Urothelium cell line (cell line): ENCODE data around the gene CCR4.
"Not testable (repeated sequence)": the region's sequence is repeated elsewhere in the genome, so short reads cannot be mapped to it uniquely, and the experiment has no call there.

Source experiments
- DNase-seq: peaks from one replicate; pipeline ENCODE4 v3.0.0; 2011; ENCODE audit warnings: low spot score, mixed read lengths
- FAIRE-seq: peaks from 2 replicates; lab custom pipeline; 2011; peaks lifted over from hg19 to GRCh38; lab: Jason Lieb, UNC

Gene CCR4

DNA sequence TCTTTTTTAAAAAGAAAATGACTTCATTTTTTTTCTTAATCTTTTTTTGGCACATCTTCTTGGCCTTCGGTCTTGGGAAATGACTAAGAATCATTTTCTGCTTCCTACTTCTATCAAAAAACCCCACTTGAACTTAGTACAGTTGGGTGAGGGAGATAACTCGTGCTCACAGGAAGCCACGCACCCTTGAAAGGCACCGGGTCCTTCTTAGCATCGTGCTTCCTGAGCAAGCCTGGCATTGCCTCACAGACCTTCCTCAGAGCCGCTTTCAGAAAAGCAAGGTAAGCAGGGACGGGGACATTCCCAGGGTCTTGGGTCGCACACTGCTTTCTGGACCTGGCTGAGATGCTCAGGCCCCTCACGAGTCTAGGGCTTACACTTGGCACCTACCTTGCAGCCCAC, at the start of gene CCR4:
CCR4 (plus strand) TSS at position 235 of the 402 bp plus-strand sequence. CDS start 1,779 bp downstream, outside the sequence.
- DNase-seq (no peak), FAIRE-seq (no peak)

DNA sequence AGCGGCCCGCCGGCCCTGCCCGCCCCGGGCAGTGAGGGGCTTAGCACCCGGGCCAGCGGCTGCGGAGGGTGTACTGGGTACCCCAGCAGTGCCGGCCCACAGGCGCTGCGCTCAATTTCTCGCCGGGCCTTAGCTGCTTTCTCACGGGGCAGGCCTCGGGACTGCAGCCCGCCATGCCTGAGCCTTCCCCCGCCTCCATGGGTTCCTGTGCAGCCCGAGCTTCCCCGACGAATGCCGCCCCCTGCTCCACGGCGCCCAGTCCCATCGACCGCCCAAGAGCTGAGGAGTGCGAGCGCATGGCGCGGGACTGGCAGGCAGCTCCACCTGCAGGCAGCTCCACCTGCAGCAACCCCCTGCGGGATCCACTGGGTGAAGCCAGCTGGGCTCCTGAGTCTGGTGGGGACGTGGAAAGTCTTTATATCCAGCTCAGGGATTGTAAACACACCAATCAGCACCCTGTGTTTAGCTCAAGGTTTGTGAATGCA, 48.5 kb upstream of the CCR4 start:
- not testable (repeated sequence) for FAIRE-seq, DNase-seq

DNA sequence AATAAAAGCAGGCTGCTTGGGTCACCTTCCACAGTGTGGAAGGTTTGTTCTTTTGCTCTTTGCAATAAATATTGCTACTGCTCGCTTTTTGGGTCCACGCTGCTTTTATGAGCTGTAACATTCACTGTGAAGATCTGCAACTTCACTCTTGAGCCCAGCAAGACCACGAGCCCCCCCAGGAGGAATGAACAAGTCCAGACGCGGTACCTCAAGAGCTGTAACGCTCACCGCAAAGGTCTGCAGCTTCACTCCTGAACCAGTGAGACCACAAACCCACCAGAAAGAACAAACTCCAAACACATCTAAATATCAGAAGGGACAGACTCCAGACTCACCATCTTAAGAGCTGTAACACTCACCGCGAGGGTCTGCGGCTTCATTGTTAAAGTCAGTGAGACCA, 47.5 kb upstream of the CCR4 start:
- DNase-seq (no peak), FAIRE-seq (no peak)

DNA sequence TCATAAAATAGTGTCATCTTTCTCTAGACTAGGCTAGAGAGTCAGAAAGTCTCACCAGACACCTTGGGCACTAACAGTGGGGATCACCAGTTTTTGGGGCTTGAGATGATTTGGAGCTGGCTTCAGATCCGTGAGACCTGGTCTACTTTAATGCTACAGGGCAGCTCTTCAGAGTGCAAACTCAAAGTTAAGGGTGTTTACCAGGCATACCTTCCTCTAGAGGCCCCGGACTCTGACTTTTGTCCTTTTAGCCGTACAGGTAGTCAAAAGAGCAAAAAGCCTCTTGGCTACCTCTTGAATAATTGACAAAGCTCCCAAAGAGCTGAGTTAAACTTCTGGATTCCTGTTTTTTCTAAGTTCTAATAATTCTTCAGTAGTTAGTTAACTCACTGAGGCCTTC, 41.4 kb upstream of the CCR4 start:
- DNase-seq = no peak
- no peak for FAIRE-seq

DNA sequence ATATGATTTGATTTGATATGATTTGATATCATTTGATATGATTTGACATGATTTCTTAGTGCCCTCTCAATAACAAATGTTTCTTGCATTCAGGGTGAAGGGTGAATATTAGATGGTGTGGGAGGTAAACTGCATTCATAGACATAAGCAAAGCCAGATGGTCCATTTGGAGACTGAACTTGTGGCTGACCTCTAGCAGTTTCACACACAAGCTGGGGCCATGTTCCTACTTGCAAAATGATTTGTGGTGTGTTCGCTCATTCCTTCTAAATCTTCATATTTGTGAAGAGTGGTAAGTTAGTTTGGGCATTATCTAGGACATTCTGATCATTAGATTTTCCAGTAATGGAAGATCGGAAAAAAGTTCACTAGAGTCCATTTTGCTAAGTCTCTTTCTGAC, 40.5 kb upstream of the CCR4 start:
- DNase-seq (no peak), FAIRE-seq (no peak)

DNA sequence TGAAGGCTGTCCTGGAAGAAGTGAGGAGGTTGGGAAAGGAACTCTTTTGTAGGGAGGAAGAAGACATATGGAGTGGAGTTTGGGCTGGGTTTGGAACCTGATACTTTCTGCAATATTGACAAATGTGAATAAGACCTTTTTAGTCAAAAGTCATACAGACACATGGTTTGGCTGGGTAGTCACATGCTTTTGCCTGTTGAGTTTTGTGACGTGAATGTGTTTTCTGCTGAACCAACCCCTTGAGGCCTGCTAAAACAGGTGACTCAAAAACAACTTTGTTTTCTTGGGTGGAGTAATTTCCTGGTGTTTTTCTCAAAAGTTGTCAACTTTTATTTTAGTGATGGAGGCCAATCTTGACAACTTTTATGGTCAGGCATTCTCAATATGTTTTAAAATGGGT, 39.4 kb upstream of the CCR4 start:
- DNase-seq (no peak), FAIRE-seq (no peak)

DNA sequence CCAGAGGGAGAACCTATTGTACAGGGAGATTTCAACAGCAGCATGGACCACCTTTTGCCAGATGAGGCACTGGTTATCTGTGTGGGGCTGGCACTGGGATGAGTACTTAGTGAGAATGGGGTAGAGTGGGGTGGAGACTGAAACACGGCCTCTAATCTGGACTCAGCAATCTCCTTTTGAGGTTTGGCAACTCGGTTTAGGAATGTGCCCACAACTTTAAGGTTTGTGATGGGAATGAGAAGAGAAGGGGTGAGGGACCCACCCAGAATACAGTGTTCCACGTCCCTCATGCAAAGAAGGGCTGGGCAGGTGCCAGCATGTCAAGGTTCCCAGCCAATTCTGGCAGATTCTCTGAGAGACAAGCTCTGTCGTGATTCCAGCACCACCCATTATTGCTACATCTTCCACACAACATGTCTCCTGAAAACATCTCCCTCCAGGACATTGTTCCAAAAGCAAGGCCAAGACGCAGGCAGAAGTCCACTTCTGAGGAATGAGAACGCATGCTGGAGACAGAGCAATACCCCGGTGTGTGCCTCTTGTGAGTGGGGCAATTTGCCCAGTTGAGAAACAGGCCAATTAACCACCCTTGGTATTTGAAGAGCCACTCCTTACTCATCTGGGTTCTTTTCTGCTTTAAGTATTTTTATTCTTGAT, 37.5 kb upstream of the CCR4 start:
- FAIRE-seq = no peak
- no peak for DNase-seq

DNA sequence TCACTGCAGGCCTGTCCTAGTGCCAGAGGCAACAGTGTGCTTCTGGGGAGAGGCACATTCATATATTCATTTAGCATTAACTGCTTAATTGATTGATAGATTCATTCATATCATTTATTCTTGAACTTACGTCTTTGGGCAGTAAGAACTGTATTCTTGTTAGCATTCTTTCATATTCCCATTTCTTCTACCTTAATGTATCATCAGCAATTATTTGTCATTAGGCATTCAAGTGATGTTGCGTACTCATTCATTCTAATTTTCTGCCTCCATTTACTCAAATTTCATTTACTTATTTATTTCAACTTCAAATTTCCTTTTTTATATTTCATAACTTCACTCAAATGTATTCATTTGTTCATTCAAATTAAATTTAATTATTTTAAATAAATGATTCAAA, 31.5 kb upstream of the CCR4 start:
- DNase-seq (no peak), FAIRE-seq (no peak)

DNA sequence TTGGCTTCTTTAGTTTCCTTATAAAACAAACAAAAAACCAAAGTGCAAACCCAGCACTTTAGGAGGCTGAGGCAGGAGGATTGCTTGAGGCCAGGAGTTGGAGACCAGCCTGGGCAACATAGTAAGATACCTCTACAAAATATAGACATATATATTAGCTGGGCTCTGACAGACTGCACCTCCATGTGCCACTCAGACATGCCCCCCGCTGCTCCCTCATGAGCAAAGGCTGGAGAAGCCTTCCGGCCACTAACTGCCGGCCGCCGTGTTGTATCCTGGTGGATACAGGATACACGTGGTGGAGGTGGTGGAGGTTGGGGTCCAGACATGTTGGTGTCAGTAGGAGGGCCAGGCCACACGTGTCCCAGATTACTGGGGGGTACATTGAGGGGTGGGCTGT, 29.4 kb upstream of the CCR4 start:
- DNase-seq = no peak

DNA sequence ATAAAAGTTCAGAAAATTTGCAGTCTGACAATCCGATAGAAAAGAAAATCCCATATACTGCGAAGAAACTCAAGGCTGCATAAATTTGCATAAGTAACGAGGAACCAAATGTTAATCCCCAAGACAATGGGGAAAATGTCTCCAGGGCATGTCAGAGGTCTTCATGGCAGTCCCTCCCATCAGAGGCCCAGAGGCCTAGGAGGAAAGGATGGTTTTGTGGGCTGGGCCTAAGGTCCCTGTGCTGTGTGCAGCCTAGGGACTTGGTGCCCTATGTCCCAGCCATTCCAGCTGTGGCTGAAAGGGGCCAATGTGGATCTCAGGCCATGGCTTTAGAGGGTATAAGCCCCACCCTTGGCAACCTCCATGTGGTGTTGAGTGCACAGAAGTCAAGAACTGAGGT, 21.3 kb upstream of the CCR4 start:
- DNase-seq (no peak), FAIRE-seq (no peak)

More for the DNA sequence above, 29.4 kb upstream of the CCR4 start:
- FAIRE-seq = peak; percentile 79

DNA sequence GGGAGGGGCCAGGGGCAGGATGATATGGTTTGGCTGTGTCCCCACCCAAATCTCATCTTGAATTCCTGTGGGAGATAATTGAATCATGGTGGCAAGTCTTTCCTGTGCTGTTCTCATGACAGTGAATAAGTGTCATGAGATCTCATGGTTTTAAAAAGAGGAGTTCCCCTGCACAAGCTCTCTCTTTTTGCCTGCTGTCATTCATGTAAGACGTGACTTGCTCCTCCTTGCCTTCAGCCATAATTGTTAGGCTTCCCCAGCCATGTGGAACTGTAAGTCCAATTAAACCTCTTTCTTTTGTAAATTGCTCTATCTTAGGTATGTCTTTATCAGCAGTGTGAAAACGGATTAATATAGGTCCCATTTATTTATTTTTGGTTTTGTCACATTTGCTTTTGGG, 20.2 kb upstream of the CCR4 start:
- FAIRE-seq, DNase-seq: not testable (repeated sequence)

DNA sequence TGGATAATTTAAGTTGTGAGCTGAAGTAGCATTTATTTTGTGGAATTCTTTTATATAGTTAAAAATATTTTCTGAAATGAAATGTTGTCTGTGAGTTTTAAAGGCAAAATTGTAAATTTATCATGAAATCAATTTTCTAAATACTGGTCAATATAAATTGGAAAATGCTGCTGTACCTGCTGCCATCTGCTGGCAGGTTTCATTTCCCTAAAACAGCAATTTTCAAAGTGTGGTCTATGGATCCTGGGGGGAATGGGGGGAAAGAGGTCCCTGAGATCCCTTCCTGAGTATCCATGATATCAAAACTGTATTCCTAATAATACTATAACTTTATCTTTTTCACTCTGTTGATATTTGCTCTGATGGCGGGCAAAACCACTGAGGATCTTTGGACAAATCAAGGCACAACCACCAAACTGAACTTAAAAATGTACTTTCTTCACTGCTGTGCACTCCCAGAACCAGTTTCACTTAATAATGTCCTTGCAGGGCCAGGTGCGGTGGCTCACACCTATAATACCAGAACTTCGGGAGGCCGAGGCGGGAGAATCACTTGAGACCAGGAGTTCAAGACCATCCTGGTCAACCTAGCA, 17.2 kb upstream of the CCR4 start:
- DNase-seq (peak; percentile 24), FAIRE-seq (no peak)

DNA sequence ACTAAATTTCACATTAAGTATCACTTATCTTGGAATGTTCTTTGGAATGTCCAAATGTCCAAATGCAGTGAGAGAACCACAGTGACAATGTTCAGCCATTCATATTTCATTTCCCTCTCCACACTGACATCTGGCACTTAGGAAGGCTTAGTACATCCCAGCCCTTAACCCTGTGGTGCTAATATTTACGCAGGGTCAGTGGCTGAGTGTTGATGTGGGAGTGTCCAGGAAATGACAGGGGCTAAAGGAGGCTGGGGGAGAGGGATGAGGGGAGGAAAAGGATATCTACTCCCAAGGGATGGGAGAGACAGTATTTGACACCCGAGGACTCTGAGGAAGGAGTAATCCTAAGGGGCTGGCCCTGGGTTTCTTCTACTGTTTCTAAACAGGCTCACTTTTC, 14.1 kb upstream of the CCR4 start:
- no peak for FAIRE-seq

DNA sequence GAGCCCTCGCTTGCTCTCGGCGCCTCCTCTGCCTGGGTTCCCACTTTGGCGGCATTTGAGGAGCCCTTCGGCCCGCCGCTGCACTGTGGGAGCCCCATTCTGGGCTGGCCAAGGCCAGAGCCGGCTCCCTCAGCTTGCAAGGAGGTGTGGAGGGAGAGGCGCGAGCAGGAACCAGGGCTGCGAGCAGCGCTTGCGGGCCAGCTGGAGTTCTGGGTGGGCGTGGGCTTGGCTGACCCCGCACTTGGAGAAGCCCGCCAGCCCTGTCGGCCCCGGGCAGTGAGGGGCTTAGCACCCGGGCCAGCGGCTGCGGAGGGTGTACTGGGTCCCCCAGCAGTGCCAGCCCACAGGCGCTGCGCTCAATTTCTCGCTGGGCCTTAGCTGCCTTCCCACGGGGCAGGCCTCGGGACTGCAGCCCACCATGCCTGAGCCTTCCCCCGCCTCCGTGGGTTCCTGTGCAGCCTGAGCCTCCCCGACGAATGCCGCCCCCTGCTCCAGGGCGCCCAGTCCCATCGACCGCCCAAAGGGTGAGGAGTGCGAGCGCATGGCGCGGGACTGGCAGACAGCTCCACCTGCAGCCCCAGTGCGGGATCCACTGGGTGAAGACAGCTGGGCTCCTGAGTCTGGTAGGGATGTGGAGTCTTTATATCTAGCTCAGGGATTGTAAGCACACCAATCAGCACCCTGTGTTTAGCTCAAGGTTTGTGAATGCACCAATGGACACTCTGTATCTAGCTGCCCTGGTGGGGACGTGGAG, 11.7 kb upstream of the CCR4 start:
- not testable (repeated sequence) for DNase-seq, FAIRE-seq

More for the DNA sequence above, 14.1 kb upstream of the CCR4 start:
- DNase-seq = no peak

DNA sequence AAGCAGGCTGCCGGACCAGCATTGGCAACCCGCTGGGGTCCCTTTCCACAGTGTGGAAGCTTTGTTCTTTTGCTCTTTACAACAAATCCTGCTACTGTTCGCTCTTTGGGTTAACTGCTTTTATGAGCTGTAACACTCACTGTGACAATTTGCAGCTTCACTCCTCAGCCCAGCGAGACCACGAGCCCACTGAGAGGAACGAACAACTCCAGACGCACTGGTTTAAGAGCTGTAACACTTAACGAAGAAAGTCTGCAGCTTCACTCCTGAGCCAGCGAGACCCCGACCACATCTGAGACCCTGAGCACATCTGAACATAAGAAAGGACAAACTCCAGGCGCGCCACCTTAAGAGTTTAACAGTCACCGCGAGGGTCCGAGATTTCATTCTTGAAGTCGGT, 10.7 kb upstream of the CCR4 start:
- FAIRE-seq (no peak), DNase-seq (no peak)

DNA sequence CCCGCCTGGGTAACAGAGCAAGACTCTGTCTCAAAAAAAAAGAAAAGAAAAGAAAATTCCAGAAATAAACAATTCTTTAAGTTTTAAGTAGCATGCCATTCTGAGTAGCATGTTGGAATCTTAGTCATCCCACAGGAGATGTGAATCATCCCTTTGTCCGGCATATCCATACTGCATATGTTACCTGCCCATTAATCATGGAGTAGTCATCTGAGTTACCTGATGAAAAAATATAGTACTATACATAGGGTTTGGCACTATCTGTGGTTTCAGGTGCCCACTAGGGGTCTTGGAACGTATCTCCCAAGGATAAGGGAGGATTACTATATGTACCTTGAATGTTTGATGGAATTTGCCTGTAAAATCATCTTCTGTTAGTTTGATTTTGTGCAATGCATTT, 6.3 kb upstream of the CCR4 start:
- FAIRE-seq (no peak), DNase-seq (no peak)

DNA sequence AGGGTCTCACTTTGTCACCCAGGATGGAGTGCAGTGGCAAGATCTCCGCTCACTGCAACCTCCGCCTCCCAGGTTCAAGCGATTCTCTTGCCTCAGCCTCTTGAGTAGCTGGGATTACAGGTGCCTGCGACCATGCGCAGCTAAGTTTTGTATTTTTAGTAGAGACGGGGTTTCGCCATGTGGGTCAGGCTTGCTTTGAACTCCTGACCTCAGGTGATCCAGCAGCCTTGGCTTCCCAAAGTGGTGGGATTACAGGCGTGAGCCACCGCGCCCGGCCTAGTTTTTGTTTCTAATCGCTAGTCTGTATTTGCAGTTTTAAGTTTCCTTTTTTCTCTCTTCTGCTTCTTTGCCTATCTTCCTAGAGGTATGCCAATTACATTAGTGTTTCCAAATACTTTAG, 5.8 kb upstream of the CCR4 start:
- not testable (repeated sequence) for DNase-seq, FAIRE-seq

DNA sequence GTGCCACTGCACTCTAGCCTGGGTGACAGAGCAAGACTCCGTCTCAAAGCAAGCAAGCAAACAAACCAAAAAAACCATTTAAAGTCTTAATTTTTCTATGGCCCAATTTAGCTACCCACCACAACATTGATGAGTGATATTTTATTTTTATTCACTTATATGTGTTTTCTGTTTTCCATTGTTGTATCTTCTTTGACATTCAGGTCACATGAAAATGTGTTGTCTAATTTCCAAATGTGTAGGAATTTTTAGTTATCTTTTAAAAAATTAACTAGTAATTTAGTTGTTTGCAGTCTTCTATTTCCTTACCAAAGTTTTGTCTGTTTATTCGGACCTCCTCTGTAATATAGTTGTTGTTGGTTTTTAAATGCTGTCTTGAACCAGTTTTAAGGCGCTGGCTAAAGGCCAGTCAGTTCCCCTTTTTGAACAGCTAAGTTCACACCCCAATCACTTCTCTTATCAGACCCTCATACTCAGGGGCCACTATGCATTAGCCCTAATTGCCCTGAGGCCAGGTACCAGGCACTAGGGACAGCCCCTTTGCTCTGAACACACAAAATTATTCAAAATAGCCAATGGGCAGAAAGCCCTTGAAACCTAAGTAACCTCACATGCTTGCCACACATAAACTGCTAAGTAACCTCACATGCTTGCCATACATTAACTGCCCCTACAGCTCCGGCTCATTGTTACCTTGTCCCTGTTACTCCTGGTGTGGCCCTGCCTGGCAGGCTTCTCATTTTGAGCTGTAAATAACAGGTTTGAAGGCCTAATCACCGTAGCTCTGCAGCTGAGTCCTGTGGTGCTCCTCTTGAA, 4.3 kb upstream of the CCR4 start:
- FAIRE-seq (no peak), DNase-seq (no peak)

DNA sequence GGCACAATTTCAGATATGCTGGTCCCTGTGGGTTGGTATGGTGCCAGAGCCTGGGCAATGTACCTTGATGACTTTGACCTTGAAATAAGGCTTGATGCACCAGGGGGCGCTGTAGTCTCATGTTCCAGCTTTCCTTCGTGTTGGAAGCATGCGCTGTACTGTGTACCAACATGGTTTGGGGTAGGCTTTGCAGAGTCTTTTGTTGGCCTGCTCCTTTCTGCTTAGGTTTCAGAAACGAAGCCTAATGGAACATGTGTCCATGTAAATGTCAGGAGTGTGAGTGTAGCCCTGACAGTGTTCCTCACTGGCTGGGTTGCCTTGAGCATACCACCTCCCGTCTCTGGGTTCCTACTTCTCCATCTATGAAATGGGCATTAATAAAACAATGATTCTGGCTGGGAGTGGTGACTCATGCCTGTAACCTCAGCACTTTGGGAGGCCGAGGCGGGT, 3.6 kb upstream of the CCR4 start:
- FAIRE-seq (no peak), DNase-seq (peak; percentile 57)

DNA sequence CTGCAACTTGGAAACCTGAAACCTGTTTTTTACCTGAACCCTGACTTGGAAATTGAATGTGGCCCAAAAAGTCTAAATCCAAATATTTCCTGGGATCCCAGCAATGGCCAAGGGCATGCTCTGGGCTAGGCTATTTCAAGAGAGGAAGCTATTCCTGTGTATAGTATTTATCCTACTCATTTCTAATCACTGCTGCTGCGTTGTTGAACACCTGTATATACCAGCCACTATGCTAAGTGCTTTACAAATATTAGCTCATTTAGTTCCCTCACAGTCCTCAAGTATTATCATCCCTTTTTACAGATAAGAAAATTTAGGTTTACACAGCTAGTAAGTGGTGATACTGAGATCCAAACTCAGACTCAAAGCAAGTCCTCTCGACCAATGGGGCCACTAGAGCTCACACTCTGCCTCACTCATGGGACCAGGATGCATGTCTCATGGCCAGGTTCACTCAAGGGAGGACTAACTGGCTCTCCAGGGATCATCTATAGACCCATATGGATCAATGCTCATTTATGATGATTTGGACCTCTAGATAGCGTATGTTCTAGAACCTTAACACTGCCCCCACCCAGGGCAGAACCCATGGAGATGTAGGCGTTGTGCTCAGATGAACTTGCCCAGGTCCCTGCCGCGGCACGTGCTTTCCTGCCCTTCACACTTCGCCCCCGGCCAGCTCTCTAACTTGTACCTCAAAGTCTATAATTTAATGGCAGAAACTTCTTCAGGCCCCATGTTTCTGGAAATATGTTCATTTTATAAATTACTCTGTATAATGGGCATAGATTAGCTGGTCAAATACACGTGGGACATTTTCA, 2.6 kb upstream of the CCR4 start:
- DNase-seq (no peak), FAIRE-seq (no peak)
